Loucy (cell line): Measurements from ENCODE around the gene ITPRIPL1.

Source experiments
- CTCF ChIP-seq: fragments of 200-600 bp; sonication (generic); conservative IDR thresholded peaks from 2 replicates; pipeline ENCODE4 v1.5.1; 2014; ENCODE audit warnings: mild to moderate bottlenecking, antibody characterized with exemption, low read length
- EZH2phosphoT487 ChIP-seq: fragments of 200-600 bp; IDR thresholded peaks from 2 replicates; pipeline ENCODE4 v1.6.1; 2018; ENCODE audit warnings: antibody characterized with exemption, mild to moderate bottlenecking, moderate library complexity, borderline replicate concordance

GRCh38 chr2:96374211-96374951, 49.3 kb downstream of the ITPRIPL1 start:
- TF ChIP-seq CTCF (no peak), EZH2phosphoT487 (no peak)
